ENCODE results near the gene ZBED1. TPM values are rescaled to one million over a fixed set of nuclear protein-coding genes. Genes with fewer than 3 reads are reported as not detected.
"Not testable (repeated sequence)": the region's sequence is repeated elsewhere in the genome, so short reads cannot be mapped to it uniquely, and the experiment has no call there.

Gene ZBED1
- 10 to 100 TPM; 32.2 to 32.3 TPM for total RNA-seq

DNA sequence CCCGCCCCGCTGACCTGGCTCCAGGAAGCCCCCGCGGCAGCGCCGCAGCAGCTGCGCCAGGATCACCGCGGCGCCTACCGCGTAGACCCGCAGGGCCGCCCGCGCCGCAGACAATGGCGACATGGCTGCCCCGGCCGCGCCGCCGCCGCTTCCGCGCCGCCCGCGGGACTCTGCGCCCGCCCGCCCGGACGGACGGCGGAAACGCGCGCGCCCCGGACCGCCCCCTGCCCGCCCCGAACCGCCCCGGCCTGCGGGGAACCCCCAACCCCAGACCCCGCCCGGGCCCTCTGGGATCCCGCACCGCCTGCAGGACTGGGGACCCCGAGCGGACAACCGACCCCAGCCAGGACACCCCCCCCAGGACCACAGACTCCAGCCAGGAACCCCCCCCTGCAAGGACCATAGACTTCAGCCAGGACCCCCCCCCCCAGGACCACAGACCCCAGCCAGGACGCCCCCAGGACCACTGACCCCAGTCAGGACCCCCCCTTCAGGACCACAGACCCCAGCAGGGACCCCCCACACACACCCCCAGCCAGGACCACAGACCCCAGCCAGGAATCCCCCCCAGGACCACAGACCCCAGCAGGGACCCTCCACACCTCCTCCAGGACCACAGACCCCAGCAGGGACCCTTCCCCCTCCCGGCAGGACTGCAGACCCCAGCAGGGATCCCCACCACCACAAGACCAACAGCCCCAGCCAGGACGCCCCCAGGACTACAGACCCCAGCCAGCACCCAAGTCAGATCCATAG, at the start of gene ZBED1, which contains the start of gene DHRSX:
Gene ZBED1 (minus strand): TSS at position 174 of the 756 bp plus-strand sequence. CDS start 10,257 bp downstream, outside the sequence.
Gene DHRSX (minus strand): TSS at position 174 of the 756 bp plus-strand sequence. CDS start 51 bp downstream, at position 123.
- POLR2A ChIA-PET: no interaction called here
- CTCF ChIA-PET: no interaction called here

DNA sequence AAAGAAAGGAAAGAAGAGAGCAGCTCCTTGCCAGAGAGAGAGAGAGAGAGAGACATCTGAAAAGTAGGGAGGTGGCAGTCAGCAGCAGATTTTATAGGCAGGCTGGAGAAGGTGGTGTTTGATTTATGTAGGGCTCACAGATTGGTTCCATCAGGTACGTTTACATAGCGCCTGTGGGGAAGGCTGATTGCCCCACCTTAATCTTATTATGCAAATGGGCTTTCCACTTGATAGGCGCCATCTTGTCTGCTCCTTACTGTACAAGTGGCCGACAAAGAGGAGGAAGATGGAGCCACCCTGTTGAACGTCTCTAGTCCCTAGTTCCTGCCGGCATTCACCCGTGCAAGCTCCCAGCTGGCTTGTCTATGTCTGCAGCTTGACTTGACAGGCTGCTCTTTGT, 49.1 kb upstream of the ZBED1 start:
- ChIA-PET POLR2A (no interaction called here), CTCF (no interaction called here)

DNA sequence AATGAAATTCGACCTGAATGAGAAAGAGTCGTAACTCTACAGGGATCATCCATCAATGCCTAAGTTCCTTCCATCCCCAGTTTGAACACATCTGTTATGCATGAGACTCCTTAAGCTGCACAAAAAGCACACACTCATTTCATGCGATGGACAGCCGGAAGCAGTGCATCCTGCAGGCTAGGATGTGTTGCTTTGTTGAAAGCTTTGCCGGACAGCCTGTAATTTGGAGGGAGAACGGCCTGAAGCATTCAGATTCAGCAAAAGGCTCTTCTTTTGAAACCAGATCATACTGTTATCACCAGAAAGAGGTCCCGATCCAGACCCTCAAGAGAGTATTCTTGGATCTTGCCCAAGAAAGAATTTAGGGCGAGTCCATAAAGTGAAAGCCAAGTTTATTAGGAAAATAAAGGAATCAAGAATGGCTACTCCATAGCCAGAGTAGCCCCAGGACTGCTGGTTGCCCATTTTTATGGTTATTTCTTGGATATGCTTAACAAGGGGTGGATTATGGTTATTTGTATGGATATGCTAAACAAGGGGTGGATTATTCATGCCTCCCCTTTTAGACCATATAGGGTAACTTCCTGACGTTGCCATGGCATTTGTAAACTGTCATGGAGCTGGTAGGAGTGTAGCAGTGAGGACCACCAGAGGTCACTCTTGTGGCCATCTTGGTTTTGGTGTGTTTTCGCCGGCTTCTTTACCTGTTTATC, 48.1 kb upstream of the ZBED1 start:
- POLR2A ChIA-PET: no interaction called here
- CTCF ChIA-PET: no interaction called here

DNA sequence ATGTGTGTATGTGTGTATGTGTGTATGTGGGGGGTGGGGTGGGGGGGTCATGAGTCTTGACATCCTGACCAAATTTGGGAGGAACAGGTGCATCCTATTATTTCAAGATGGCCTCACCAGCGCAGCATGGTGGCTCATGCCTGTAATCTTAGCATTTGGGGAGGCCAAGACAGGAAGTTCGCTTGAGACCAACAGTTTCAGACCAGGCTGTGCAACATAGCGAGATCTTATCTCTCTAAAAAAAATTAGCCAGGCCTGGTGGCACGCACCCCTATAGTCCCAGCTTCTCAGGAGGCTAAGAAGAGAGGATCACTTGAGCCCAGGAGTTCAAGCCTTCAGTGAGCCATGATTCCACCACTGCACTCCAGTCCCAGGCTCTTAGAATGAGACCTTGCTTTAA, 47.0 kb upstream of the ZBED1 start:
- ChIA-PET CTCF (no interaction called here), POLR2A (no interaction called here)

DNA sequence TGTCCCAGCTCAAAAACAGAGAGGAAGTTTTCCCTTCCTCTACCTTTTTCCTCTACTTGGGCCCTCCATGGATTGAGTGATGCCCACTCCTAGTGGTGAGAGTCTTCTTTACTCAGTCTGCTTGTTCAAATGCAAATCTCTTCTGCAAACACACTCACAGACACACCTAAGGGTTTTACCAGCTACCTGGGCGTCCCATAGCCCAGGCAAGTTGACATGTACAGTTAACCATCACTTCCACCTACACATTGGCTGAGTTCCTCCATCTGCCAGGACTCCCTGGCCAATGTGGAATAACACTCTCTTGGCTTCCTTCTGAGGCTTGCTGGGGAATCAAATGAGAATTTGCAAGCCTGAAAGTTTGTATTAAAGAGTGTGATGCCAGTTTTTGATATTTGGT, 45.7 kb upstream of the ZBED1 start:
- CTCF ChIA-PET: no interaction called here

DNA sequence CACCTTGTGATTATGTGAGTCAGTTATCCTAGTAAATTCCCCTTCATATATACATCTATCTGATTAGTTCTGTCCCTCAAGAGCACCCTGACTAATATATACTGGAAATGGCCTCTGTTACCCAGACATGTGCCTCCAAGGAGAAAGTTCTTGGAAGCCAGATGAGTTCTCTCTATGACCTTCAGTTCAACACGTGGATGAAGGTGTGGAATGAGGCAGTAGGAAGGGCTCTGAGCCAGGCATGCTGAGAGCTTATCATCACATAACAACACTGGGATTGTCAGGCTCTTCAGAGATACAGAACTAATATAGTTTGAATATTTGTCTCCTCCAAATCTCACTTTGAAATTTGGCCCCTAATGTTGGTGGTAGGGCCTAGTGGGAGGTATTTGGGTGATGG, 44.4 kb upstream of the ZBED1 start:
- POLR2A ChIA-PET: no interaction called here
- CTCF ChIA-PET: no interaction called here

More for the DNA sequence above, 45.7 kb upstream of the ZBED1 start:
- POLR2A ChIA-PET: no interaction called here

DNA sequence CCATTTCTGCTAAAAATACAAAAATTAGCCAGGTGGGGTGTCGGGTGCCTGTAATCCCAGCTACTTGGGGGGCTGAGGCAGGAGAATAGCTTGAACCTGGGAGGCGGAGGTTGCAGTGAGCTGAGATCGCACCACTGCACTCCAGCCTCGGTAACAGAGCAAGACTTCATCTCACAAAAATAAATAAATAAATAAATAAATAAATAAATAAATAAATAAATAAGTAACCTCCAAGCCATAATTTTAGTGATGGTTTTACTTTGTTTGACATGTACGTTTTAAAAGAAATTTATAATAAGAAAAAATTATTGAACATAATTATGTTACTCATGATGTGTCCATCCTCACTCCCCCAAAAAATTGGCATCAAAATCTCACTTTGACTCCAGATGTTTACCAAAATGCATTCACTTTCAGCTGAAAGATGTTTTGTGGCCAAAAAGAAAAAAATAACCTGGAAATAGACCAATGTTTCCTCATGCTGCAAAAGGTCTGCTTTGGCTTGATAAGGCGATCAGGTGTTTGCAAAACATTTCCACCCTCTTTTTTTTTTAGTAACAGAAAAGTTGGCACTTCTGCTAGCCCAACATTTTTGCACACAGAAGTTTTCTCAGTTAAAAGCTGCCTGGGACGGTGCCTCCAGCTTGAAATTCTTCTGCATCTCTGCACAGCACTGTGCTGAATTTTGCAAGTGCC, 42.2 kb upstream of the ZBED1 start:
- POLR2A ChIA-PET: no interaction called here

DNA sequence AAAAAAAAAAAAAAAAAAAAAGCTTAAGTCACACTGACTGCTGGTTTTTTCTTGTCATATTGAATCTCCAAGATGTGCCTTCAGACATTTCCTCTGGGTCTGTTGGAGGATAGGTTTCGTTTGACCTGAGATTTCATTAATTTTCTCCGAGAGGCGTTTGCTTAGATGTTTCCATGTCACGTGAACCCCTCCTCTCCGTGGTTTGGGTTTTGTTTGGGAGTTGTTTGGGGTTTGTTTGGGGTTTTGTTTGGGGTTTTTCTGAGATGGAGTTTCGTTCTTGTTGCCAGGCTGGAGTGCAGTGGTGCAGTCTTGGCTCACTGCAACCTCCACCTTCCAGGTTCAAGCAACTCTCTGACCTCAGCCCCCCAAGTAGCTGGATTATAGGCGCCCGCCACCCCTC, 40.8 kb upstream of the ZBED1 start:
- CTCF ChIA-PET: no interaction called here

More for the DNA sequence above, 42.2 kb upstream of the ZBED1 start:
- CTCF ChIA-PET: no interaction called here

DNA sequence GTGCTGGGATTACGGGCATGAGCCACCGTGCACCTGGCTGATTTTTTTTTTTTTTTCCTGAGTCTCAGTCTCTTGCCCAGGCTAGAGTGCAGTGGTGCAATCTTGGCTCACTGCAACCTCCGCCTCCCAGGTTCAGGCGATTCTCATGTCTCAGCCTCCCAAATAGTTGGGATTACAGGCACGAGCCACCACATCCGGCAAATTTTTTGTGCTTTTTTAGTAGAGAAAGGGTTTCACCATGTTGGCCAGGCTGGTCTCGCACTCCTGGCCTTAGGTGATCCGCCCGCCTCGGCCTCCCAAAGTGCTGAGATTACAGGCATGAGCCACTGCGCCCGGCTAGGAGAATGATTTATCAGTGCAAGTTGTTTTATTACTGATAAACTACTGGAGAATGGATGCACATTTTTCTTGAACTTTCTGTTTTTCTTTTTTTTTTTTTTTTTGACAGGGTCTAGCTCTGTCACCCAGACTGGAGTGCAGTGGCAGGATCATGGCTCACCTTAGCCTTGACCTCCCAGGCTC, 39.7 kb upstream of the ZBED1 start:
- CTCF ChIA-PET: no interaction called here

More for the DNA sequence above, 40.8 kb upstream of the ZBED1 start:
- POLR2A ChIA-PET: no interaction called here

DNA sequence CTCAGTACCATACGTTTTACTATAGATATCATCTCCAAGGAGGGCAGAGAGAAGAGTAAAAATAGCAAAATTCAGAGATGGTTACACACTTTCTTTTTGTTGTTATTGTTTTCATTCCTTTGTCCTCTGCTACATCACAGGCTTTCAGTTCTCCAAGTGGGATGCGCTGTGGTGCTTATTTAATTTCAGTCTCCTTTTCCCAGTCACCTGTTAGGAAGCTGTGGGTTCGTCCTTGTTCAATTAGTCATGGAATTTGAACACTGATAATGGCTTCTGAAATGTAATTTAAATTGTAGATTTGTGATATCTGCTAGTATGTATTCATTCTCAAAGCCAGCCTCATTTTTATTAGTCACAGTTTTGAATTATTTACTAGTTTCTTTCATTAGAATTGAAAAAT, 38.8 kb upstream of the ZBED1 start:
- CTCF ChIA-PET: no interaction called here
- POLR2A ChIA-PET: no interaction called here

More for the DNA sequence above, 39.7 kb upstream of the ZBED1 start:
- POLR2A ChIA-PET: no interaction called here

DNA sequence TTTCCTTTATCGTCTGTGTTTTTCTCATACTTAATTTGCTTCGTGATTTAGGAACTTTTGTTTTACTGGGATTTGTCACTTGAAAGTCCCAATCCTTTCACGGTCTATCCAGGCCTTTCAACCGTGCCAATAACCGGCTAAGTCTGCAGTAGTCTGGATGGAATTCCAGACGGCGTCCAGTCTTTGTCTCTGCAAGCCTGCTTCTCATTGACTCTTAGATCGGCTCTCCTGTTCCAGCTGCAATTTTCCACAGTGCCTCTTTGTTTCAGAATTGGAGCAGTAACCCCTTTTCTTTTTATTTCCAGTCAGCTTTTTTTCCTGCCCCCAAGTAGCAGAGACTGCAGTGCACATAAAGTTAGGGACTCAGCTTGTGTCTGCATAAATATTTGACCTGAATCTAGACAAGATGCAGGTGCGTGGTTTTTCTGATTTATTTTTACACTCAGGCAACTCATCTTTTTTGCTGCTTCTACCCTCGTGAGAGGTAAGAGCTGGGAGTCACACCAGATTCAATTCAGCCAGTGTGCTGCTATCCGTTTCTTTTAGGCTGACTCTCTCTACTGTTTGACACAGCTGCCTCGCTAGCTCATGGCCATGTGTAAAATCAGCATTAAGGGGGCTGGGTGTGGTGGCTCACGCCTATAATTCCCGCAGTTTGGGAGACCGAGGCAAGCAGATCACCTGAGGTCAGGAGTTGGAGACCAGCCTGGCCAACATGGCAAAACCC, 37.4 kb upstream of the ZBED1 start:
- ChIA-PET CTCF (no interaction called here), POLR2A (no interaction called here)

DNA sequence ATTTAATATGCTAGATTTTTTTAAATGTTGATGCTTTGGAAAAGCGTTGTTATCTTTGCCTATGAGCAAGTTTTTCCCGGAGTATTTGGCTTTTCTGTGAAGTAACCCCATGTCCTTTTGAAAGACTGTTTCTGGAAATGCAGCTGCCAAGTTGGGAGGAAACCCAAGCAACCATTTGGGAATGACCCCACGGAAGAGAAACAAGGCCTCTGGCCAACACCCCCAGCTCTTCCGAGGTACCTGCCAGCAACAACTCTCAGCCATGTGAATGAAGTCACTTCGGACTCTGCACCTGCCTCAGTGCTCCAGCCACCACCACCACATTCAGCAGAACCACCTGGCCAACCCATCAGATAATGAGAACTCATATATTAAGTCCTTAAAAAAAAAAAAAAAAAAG, 36.2 kb upstream of the ZBED1 start:
- CTCF ChIA-PET: no interaction called here
- POLR2A ChIA-PET: no interaction called here

DNA sequence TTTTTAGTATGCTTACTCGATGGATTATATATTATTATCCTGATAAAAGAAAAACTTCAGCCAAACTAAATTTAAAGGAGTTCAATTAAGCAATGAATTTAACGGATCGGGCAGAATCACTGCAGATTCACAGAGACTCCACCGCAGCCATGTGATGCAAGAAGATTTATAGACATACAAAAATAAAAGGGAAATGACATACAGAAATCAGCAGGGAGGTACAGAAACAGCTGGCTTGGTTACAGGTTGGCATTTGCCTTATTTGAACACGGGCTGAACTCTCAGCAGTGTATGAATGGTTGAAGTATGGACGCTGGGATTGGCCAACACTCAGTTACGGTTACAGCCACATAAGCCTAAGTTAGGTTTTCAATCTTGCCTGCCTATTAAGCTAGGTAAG, 35.4 kb upstream of the ZBED1 start:
- CTCF ChIA-PET: no interaction called here
- POLR2A ChIA-PET: no interaction called here

DNA sequence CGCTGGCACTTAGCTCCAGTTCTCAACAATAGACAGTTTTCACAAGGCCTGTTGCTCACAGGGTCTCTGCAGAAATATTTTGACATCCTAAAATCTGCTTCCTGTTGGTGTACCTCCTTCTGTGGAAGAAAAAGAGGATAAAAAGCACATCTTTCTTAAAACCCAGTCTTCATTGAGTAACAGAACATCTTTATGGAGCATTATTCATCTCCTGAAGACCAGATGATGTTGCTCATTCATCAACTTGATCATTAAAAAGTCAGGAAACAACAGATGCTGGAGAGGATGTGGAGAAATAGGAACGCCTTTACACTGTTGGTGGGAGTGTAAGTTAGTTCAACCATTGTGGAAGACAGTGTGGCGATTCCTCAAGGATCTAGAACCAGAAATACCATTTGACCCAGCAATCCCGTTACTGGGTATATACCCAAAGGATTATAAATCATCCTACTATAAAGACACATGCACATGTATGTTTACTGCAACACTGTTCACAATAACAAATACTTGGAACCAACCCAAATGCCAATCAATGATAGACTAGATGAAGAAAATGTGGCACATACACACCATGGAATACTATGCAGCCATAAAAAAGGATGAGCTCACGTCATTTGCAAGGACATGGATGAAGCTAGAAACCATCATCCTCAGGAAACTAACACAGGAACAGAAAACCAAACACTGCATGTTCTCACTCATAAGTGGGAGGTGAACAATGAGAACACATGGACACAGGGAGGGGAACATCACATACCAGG, 33.7 kb upstream of the ZBED1 start:
- POLR2A ChIA-PET, CTCF ChIA-PET: not testable (repeated sequence)

DNA sequence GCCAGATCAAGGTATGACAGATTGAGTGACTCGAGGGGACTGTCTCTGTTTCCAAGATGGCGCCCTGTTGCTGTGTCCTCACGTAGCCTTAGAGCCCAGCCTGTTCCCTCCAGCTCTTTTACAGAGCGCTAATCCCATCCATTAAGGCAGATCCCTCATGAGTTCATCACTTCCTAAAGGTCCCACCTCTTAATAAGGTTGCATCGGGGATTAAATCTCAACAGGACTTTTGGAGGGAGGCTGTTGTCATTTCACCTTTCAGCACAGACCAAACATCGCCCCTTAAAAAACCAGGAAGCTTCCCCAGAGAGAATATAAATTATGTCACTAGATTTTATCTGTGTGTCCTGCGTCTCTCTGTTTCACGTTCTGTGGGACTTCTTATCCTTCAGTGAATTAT, 32.6 kb upstream of the ZBED1 start:
- POLR2A ChIA-PET: no interaction called here
- CTCF ChIA-PET: no interaction called here

DNA sequence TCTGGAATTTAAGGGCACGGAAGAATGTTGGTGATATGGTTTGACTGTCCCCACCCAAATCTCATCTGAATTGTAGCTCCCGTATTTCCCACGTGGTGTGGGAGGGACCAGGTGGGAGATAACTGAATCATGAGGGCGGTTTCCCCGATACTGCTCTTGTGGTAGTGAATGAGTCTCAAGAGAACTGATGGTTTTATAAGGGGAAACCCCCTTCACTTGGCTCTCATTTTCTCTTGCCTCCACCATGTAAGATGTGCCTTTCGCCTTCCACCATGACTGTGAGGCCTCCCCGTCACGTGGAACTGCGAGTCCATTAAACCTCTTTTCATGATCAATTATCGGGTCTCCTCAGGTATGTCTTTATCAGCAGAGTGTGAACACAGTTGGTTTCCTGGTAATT, 25.6 kb upstream of the ZBED1 start:
- CTCF ChIA-PET: no interaction called here
- POLR2A ChIA-PET: no interaction called here

DNA sequence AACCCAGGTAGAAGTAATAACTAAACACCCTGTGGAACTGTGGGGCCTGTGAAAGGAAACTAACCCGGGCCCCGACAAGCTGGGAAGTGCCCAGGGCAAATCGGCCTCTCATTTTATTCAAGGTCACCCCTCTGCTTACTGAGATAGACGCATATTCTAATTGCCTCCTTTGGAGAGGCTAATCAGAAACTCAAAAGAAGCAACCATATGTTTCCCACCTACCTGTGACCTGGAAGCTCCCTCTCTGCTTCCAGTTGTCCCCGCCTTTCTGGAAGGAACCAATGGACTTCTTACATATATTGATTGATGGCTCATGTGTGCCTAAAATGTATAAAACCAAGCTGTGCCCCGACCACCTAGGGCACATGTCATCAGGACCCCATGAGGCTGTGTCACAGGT, 23.1 kb upstream of the ZBED1 start:
- POLR2A ChIA-PET: no interaction called here
- CTCF ChIA-PET: no interaction called here

DNA sequence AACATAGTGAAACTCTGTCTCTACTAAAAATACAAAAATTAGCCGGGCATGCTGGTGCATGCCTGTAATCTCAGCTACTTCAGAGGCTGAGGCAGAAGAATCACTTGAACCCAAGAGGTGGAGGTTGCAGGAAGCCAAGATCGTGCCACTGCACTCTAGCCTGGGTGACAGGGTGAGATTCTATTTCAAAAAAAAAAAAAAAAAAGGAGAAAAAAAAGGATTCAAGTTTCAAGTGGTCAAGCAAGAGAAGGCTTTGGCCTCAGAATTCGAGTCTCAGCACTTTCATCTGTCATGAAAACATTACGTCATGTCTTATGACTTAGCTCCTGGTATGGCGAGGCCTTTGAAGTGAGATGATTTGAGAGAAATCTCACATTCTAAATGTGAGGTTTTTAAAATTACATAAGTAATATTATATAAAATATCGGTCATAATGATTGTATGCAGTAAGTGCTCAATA, 21.2 kb upstream of the ZBED1 start:
- CTCF ChIA-PET: no interaction called here
- POLR2A ChIA-PET: no interaction called here

DNA sequence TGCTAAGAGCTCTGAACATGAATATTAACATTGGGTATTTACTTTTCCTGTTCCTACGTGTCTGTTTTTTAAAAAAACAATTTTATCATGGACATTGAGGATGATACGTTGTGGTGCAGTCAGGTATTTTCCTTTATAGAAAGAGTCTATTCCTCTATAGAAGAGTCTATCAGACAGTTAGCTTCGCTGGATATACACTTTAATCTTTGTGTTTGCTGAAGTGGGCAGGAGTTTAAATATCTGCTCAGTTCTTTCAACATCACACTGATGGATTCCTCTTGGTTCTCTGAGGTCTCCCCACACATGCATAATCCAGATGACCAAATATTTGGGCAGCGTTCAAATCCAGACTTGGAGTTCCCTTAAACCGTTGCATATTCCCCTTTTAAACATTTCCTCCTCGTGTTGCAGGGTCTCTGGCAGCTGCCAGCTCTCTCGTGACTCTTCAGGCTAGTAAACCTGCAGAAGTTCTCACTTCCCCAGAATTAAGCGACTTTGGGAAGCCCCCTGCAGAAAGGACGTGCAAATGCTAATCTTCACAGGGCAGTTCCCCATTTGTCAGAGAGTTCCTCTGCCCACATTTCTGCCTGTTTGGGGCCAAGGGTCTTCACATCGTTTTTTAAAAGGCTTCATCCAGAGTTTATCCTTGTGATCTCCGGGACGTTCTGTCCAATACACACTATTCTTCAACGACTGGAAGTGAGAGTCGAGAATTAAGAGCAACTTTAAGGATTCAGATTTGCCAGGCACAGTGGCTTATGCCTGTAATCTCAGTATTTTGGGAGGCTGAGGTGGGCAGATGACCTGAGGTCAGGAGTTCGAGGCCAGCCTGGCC, 20.5 kb upstream of the ZBED1 start:
- POLR2A ChIA-PET: no interaction called here

More for the DNA sequence above, 20.5 kb upstream of the ZBED1 start:
- CTCF ChIA-PET: no interaction called here
